Stimulated activated CD8-positive, alpha-beta memory T cell treated with anti-CD3 and anti-CD28 coated beads, Interleukin-7, amount 100 ng/mL, for 4 hours (primary cell): ENCODE results near the gene SAC3D1.
A peak's percentile ranks its signal among the peaks of the same experiment; 100 is the strongest.

Experiments
- DNase-seq, 2 donors: peaks; one replicate each; pipeline ENCODE4 v3.0.0-alpha.2; 2020; ENCODE audit warnings: low read depth in 2 of 2

The SAC3D1 gene

DNA sequence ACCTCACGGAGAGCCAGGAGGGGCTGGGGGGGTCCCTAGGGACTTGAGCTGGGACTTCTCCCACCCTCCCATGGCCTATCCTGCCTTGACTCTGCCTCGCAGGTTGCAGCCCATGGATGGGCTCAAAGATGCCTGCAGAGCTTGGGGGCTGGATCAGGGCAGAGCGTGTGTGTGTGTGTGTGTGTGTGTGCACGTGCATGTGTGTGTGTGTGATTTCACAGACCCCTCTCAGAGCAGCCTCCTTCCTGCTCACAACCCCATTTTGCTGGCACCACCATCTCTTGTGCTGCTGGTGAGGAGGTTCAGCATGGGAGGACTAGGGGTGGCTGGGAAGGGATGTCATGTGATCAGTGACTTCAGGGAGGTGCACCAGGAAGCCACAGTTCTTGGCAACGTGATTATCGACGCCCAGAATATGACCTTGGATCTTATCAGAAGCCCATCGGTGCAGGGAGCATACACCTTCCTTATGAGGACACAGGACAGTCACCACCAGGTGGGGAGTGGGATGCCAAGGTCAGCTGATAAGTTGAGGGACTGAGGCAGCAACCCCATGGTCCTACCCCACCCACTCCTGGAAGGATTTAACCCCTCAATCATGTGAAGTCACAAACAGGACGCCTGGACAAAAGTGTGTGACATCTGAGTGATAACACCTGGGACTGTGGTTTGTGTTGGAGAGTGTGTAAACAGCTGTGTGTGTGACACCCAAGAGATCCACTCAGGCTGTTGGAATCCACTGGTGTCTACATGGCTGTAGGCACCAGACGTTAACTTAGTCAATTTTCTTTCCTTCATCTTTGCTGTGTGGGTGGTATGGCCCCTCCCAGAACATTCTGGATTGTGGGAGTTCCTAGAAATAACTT, 19.2 kb downstream of the SAC3D1 start:
- DNase-seq: no peak

DNA sequence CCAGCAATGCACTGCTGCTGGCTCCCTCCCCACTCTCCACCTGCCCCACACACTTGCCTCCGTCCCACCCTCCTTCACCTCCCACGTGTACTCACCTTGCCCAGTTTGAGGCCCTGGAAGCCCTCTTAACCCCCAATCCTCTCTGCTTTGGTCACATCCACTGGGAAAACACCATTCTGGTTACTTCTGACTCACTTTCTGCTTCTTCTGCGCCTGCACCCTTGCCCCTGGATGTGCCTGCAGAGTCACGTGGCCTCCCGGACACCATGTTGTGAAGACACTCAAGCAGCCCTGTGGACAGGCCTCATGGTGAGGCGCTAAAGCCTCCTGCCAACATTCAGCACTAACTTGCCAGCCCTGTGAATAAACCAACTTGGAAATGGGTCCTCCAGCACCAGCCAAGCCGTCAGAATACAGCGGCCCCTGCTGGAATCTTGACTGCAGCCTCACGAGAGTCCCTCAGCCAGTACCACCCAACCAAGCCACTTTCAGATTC, 20.0 kb downstream of the SAC3D1 start:
- no peak for DNase-seq

DNA sequence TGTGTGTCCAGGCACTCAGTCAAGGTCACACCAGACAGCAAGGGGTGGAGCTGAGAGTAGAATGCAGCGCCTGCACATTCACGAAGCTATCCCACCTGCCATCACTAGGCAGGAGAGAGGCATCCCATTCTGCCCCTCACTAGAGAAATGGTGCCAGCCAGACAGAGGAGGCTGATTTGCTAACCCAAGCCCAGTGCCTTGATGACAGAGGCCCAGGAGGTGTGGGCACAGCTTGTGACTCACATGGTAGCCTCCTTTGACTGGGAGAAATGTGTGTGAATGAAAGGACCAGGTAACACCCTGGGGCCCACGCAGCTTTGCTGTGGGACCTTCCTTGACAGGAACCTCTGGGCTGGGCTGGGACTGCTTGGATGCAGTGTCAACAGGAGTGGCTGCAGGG, 22.5 kb downstream of the SAC3D1 start:
- DNase-seq: no peak

DNA sequence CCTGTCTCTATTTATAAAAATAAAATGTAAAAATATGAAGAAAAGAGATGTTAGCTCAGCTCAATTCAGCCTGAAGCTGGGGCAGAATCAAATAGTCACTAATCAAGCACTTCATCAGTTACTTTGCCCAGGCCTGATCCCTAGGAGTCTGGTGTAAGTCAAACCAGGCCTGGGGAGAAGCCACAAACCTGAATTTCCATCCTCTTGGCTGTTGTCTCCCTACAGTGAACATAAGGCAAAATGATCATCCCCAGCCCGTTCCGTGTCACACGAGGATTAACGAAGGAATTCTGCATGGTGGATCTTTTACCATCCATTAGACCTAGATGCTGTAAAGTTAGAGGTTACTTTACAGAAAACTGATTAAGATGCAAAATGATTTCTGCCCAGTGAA, 23.8 kb downstream of the SAC3D1 start:
- no peak for DNase-seq

DNA sequence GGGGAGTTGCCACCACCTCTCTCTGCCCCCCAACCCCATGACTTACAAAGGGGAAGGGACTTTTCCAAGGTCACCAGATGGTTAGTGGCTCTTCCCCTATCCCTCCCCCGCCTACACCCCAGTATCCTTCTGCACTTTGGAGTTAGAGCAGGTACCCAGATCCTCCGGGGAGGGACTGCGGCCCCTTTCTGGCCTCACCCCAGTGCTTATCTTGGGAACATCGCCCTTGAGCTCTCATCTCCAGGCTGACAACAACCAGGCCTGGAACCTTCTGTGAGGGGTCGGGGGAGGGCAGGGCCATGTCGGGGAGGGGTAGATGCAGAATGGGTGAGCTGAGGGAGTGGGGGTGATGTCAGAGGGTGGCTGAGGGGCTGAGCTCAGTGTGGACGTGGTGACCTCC, 24.8 kb downstream of the SAC3D1 start:
- DNase-seq: no peak

DNA sequence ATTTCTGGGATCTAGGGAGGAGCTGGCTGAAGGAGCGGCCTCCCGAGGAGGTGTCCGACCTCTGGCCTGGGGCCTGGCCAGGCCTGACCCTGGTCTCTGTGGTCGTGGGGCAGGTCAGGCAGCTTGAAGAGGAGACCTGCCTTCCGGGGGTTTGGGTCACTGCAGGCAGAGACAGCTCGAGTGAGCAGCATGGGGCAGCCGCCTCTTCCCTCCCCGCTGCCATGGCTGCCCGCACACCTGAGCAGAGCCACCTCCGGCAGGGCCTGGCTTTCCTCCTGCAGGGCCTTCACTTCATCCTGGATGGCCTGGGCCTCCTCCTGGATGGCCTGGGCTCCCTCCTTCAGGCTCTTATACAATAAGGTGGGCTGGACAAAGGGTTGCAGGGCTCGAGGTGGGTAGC, 25.3 kb downstream of the SAC3D1 start:
- no peak for DNase-seq

DNA sequence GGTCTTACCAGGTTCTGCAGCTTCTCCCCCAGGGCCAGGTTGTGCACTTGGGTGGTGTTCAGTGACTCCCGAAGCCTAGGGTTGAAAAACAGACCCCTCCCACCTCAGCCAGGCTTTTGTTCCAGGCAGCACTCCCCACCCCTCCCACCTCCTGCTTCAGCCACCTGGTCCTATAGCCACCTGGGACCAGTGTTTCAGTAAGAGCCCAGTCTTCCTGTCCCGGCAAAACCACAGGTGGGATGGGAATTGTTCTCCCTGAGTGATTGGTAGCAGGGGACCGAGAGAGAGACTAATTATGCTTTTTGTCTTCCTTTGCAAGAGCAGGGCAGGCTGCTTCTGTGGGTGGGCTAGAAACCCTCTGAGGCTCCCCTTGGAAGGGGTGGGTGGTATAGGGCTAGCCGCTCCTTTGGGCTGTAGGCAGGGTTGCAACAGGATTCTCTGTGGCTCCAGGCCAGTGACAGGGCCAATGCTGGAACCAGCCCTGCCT, 25.8 kb downstream of the SAC3D1 start:
- DNase-seq: no peak

DNA sequence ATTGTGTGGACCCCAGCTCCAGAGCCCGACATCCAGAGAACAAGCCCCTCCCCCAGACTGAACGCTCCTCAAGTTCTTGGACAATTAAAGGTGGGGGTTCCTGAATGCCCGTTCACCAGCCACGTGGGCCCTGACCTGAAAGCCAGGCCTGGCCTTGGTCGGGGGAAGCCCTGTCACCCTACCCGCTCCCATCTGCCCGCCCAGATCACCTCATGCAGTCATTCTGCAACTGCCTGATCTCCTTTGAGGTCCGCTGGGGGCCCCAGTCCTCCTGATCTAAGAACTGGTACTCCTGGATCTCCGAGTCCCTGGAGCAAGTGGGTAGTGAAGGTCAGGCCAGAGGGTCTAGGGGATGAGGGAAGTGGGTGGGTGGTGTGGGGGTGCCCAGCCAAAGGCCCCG, 26.4 kb downstream of the SAC3D1 start:
- no peak for DNase-seq

DNA sequence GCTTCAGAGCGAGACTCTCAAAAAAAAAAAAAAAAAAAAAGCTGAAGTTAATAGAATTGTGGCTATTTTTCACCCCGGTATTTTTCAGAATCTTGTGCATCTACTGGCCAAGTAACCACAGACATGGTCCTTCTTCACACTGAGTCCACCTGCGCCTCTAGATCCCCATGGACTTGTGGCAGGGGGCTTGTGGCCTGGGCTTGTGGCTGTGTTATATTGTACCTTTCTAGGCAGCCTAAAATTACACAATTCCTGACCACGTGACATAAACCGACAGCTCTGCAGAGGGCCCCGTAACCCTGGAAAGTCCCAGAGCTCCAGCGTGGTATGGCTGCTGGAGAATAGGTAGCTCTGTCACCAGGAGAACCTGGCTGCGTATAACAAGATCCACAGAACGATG, 28.2 kb downstream of the SAC3D1 start:
- DNase-seq: no peak

DNA sequence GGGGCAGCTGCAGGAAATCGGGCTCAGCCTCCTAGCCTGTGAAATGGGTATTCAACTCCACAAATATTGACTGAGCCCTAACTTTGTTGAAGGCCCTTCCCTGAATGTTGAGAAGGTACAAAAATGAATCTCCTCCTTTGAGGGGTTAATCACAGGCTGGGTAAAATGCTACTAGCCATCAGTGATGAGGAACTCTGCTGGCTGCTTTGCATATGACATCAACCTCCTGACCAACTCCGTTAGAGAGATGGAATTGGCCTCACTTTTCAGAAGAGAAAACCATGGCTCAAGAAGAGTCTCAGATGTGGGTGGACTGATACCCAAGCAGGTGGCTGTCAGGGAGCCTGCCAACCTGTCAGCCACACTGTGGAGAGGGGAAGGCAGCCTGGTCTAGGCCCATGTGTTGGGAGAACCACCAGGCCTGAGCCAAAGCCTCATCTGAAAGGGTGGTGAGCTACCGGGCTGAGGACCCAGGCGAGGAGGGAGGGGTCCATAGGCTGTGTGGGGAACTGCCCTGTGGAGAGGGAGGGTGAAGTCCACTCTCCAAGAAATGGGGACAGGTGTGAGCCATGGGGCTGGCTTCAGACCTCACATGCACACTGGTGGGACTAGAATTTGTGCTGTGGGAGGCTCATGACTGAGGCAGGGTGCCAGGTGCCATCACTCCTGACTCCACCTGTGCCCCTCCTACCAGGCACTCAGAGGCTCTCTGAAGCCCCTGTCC, 31.1 kb downstream of the SAC3D1 start:
- no peak for DNase-seq

DNA sequence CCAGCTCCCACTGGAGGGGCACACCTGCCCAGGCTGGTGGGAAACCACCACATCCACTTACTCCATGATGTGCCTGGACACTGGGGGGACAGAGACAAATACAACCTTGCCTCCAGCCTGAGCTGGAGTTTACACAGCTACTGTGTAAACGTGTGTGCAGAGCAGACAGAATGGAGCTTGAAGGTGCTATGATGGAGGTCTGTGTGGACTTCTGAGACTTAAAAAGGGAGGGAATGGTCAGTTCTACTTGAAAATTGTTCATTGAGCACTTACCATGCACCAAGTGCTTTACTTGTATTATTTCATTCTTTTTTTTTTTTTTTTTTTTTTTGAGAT, 31.6 kb downstream of the SAC3D1 start:
- DNase-seq: no peak

DNA sequence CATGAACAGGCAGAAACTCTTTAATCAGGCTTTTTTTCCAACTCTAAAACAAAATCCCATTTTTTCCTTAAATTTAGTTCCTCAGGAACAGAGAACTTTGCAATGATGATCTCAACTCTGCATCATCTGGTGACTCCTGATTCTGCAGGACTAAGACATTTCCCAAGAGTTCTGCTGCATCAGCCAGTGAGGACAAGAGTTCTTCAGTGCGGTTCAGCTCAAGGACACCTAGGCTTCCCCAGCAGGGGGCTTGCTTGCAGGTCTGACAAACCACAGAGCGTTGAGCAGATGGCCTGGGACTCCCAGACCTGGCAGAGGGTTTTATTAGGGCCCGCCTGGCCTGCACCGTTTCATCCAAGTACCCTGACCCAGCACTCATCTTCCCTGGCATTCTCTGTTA, 36.4 kb downstream of the SAC3D1 start:
- no peak for DNase-seq

DNA sequence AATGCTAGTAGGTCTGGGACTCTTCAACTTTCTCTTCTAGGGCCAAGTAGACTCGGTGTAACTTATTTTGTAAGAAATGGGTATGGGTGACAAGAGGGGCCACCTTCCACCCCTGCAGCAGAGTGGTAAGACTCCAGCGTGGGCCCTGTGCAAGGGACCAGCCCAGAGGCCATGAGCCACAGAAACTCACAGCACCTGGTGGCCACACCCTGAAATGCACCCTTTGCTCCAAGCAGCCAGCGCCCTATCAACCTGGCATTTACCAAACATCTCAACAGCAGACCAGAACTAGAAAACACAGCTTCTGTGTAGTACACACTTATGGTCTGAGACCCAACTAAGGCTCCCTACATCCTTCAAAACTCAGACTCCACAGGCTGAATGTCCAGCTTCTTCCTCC, 37.1 kb downstream of the SAC3D1 start:
- peak; percentile 43 to 48 for DNase-seq

DNA sequence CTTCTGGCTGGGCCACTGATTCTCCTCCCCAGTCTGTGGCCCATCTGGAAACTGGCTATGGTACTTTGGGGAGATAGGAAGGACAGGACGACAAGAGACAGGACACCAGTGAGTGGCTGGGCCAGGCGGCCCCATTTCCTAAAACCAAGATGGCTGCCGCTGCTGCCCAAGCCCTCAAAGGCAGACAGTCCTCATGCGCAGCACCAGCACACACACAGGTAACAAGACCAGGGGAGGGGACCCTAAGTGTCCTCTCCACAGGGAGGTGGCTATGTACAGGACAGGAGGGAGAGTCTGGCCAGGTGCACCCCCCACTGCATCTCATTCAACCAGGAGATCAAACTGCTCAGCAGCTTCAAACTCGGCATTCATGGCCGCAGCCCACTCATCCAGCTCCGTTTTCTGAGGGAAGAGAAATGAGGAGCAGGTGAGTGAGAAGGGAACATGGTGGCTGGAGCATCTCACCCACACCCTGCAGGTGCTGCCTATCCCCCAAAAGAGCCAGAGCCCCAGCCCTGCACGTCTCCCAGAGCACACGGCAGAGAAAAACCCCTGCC, 37.9 kb downstream of the SAC3D1 start:
- DNase-seq: no peak

DNA sequence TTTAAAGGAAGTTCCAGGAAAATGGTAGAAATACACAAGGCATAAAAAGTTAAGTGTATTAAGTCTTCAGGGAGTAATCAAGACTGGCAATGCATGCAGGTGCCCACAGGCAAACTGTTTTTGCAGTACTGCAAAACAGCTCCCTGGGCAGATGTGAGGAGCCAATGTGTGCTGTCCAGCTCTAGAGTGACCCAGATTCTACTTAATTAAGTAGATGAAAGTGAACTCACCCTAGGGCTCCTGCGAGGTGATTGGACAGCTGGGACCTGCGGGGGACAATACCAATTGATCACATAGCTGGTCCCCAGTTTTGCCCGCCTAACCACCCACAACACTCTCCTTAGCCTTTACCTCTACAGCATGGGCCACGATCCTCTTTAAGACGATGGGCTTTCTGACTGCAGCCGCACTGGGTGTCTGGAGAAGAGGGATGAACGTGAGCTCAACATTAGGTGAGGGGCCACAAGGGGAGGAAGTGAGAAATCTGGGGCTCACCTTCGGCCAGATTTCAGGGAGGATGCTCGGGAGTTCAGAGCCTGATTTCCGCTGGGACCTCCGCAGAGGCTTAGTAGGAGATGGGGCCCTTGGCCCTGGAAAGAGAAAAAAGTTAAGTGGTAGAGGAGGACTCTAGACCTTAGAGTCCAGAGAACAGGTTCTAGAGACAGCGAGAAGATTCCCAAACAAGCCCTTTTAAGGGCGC, 42.3 kb downstream of the SAC3D1 start:
- no peak for DNase-seq

DNA sequence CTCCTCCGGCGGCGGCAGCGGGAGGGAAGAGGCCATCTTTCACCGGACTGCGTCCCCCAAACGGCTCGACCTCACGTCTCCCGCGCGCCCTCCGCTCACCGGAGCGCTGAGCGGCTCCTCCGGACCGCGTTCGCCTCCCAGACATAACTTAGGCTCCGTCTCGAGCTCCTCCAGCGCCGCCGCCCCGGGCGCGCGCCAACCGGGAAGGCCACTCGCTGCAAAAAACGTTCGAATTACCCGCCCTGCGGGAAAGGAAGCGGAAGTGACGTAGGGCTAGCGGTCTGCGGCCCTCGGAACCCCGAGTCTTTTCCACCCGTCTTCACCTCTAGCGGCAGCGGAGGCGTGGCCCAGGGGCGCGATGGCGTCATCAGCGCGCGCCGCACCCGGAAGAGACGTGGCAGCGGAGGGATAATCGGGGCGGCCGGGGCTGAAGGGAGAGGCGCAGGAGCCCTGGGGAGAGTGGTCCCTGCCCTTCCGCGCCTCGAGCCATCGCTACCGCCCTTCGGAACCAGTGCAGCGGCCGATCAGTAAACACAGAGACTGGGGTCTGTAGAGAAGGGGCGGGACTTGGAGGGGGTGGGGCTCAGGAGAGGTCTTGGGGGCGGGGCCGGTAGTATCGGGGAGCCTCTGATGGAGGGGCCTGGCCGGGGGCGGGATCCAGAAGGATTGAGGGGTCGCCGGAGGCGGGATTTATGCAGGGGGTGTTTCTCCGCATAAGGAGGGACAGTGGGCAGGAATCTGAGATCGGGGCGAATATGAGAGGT, 43.0 kb downstream of the SAC3D1 start, which contains the start of the genes CDCA5 and ZFPL1:
Gene CDCA5, minus strand, starts transcription at position 207 of the 764 bp plus-strand sequence. Its CDS starts 62 bp downstream, at position 145.
Gene ZFPL1, plus strand, starts transcription at position 389 of the 764 bp plus-strand sequence. CDS start 477 bp downstream, outside the sequence.
- DNase-seq: peak; percentile 93

DNA sequence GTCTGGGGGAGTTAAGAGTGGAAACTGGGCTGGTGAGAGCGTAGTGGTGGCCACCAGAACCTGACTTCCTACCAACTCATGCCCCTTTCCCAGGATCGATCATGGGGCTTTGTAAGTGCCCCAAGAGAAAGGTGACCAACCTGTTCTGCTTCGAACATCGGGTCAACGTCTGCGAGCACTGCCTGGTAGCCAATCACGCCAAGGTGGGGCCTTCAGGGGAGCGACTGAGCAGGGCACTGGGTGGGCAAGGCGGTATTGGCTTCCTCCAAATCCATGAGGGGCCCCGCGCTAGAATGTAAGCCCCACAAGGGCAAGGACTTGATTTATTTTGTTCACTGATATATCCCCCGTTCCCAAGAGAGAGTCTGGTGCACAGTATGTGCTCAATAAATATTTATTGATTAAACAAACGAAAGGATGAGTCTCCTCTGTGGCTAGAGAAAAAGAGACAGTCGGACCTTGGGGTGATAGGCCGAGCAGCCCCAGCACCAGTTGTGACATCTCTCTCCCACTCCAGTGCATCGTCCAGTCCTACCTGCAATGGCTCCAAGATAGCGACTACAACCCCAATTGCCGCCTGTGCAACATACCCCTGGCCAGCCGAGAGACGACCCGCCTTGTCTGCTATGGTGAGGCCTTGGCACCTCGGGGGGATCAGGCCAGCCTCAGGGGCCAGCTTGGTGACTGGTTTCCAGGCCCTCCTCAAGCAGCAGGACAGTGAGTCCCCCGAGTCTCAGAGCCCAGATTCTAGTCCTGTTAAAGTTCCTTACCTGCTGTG, 43.8 kb downstream of the SAC3D1 start:
- no peak for DNase-seq

DNA sequence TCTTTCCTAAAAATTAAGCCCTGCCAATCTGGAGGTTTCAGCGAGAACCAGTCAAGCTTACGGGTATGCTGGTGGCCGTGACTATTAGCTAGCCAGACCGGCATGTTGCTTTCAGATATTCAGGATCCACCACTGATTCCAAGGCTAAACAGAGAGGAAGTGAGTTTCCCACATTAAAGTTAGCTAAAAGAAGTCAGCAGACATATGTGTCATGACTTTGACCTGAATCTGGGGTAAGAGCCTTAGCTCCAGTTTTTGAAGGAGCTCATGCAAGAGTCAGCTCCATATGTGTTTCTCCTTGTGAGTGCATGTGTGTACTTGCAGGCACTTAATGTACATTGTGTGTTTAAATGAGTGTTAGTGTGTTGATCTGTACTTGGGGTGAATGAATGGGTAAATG, 44.4 kb downstream of the SAC3D1 start:
- no peak for DNase-seq

DNA sequence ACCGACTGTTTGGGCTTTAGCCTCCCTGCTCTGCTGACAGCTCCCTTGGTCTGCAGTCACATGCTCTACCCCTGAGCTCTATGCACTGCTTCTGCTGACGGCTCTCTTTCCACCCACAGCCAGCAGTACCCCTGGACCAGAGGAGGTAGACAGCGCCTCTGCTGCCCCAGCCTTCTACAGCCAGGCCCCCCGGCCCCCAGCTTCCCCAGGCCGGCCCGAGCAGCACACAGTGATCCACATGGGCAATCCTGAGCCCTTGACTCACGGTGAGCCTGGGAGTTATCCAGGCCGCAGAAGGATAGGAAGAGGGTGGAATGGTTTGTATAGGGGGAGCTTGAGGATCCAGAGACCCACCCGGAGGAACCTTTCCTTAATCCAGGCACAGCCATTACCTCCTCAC, 45.8 kb downstream of the SAC3D1 start:
- no peak for DNase-seq

DNA sequence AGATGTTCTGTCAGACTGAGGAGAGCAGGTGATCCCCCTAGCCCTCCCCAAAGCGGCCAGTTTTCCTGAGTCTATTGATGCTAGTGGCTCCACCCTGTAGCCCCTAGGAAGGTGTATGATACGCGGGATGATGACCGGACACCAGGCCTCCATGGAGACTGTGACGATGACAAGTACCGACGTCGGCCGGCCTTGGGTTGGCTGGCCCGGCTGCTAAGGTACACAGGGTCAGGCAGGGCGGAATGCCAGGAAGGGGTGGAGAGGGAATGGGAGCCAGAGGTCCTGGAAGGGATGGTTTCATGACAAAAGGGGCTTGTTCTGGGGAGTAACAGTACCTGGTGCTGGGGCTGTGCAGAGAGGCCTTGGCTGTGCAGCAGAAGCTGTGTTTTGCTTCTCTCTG, 46.2 kb downstream of the SAC3D1 start:
- DNase-seq: no peak
